Hepatocyte (in vitro differentiated cells): ENCODE results near the gene SMG9. TPM values are rescaled to one million over a fixed set of nuclear protein-coding genes. Genes with fewer than 3 reads are reported as not detected.

Experiments used
- DNase-seq: peaks from one replicate; pipeline ENCODE4 v3.0.0-alpha.2; 2016; ENCODE audit warnings: low spot score
- H2AFZ ChIP-seq: fragments of 200-600 bp; sonication (generic); 2 replicates; pipeline ENCODE4 v1.6.0; 2016; ENCODE audit warnings: antibody characterized with exemption, mild to moderate bottlenecking
- H3K27ac ChIP-seq: fragments of 200-600 bp; sonication (generic); 2 replicates; pipeline ENCODE4 v1.5.1; 2016; ENCODE audit warnings: mild to moderate bottlenecking
- H3K27me3 ChIP-seq: fragments of 200-600 bp; sonication (generic); 2 replicates; pipeline ENCODE4 v1.6.1; 2016
- H3K36me3 ChIP-seq: fragments of 200-600 bp; sonication (generic); replicated peaks from 2 replicates; pipeline ENCODE4 v1.5.1; 2016; ENCODE audit warnings: low read depth; ENCODE audit not compliant: insufficient read depth
- H3K4me1 ChIP-seq: fragments of 200-600 bp; sonication (generic); 2 replicates; pipeline ENCODE4 v1.5.1; 2016; ENCODE audit warnings: mild to moderate bottlenecking, moderate library complexity; ENCODE audit not compliant: insufficient read depth
- H3K4me2 ChIP-seq: fragments of 200-600 bp; sonication (generic); 2 replicates; pipeline ENCODE4 v1.6.0; 2016
- H3K4me3 ChIP-seq: fragments of 200-600 bp; sonication (generic); 2 replicates; pipeline ENCODE4 v1.5.1; 2016; ENCODE audit warnings: mild to moderate bottlenecking
- H3K79me2 ChIP-seq: fragments of 200-600 bp; sonication (generic); 2 replicates; pipeline ENCODE4 v1.6.0; 2017; ENCODE audit warnings: mild to moderate bottlenecking
- H3K9me2 ChIP-seq: fragments of 200-600 bp; sonication (generic); replicated peaks from 2 replicates; pipeline ENCODE4 v1.6.0; 2017; ENCODE audit warnings: mild to moderate bottlenecking; ENCODE audit not compliant: insufficient read depth
- H3K9me3 ChIP-seq: fragments of 200-600 bp; sonication (generic); 2 replicates; pipeline ENCODE4 v1.5.1; 2016; ENCODE audit warnings: low read depth, mild to moderate bottlenecking
- H4K20me1 ChIP-seq: fragments of 200-600 bp; sonication (generic); 2 replicates; pipeline ENCODE4 v1.6.0; 2016; ENCODE audit warnings: mild to moderate bottlenecking; ENCODE audit not compliant: insufficient read depth, poor library complexity, severe bottlenecking
- CTCF ChIP-seq: fragments of 200-600 bp; sonication (generic); IDR thresholded peaks from 2 replicates; pipeline ENCODE4 v1.5.1; 2016; ENCODE audit warnings: antibody characterized with exemption, mild to moderate bottlenecking; ENCODE audit not compliant: poor library complexity
- EZH2 ChIP-seq: fragments of 200-600 bp; sonication (generic); IDR thresholded peaks from 2 replicates; pipeline ENCODE4 v1.6.1; 2016; ENCODE audit warnings: antibody characterized with exemption, mild to moderate bottlenecking, borderline replicate concordance
- EZH2phosphoT487 ChIP-seq: fragments of 200-600 bp; sonication (generic); IDR thresholded peaks from one replicate; pipeline ENCODE4 v1.6.1; 2018; ENCODE audit warnings: antibody characterized with exemption, mild to moderate bottlenecking, low read depth, moderate library complexity; ENCODE audit not compliant: unreplicated experiment, severe bottlenecking
- WGBS: methylation state at CpG from one replicate; pipeline ENCODE4 v1.1.6; 2016; ENCODE audit warnings: low lambda C conversion rate; ENCODE audit errors: missing lambda C conversion rate; 5-methylcytosine and 5-hydroxymethylcytosine counted together
- polyA plus RNA-seq: library from polyadenylated mRNA; unstranded; fragments of >200 nt; fragmentation: Nextera tagmentation; extraction: Ambion mirVana; gene quantifications from 2 replicates; pipeline ENCODE4 v1.2.1, GENCODE V29; 2016
- total RNA-seq: library from RNA; depleted of rRNA; stranded (reverse); fragments of >200 nt; gene quantifications from 2 replicates; pipeline ENCODE4 v1.2.3, GENCODE V29; 2014

SMG9 gene
- total and polyA plus RNA-seq, 2 experiments from 2014 or later, result 16.1 to 34.9 TPM

GRCh38 chr19:43786665-43787064, 31.9 kb upstream of the SMG9 start:
- Histone ChIP-seq H3K4me3 (no peak overlapping the region), H3K27me3 (no peaks in the 10 kb centered on the region), H3K36me3 (no peaks in the 10 kb centered on the region), H3K27ac (no peak overlapping the region), H3K9me3 (no peaks in the 10 kb centered on the region), H4K20me1 (no peaks in the 10 kb centered on the region), H3K4me1 (no peaks in the 10 kb centered on the region), H3K4me2 (no peak overlapping the region), H3K79me2 (no peaks in the 10 kb centered on the region), H3K9me2 (no peaks in the 10 kb centered on the region), H2AFZ (no peak overlapping the region)
- DNase-seq, result peak; percentile 2
- WGBS, result 44% methylated on average over 1 of the region's 1 CpG
- TF ChIP-seq EZH2, result no peak
- no peak for TF ChIP-seq CTCF
- no peak for TF ChIP-seq EZH2phosphoT487

GRCh38 chr19:43784981-43785808, 30.4 kb upstream of the SMG9 start:
- H3K4me3 ChIP-seq, result no peak overlapping the region
- no peaks in the 10 kb centered on the region for H3K9me2 ChIP-seq
- H3K4me2 ChIP-seq, result peak overlapping the region; percentile 48
- peak overlapping the region; percentile 36 for H2AFZ ChIP-seq
- H4K20me1 ChIP-seq, result no peaks in the 10 kb centered on the region
- TF ChIP-seq CTCF (peak; percentile 92), EZH2phosphoT487 (no peak)
- H3K27ac ChIP-seq, result peak overlapping the region; percentile 26
- H3K36me3 ChIP-seq, result no peaks in the 10 kb centered on the region
- no peaks in the 10 kb centered on the region for H3K4me1 ChIP-seq
- H3K79me2 ChIP-seq, result no peaks in the 10 kb centered on the region
- DNase-seq, result peak; percentile 82
- no peaks in the 10 kb centered on the region for H3K27me3 ChIP-seq
- no peaks in the 10 kb centered on the region for H3K9me3 ChIP-seq
- 24% methylated on average over 10 of the region's 10 CpGs for WGBS

- Histone ChIP-seq H4K20me1 (no peaks in the 10 kb centered on the region), H2AFZ (no peak overlapping the region), H3K36me3 (no peaks in the 10 kb centered on the region), H3K4me2 (no peak overlapping the region), H3K27ac (peak overlapping the region; percentile 26), H3K9me3 (no peaks in the 10 kb centered on the region), H3K9me2 (no peaks in the 10 kb centered on the region), H3K79me2 (no peaks in the 10 kb centered on the region), H3K4me1 (no peaks in the 10 kb centered on the region), H3K27me3 (no peaks in the 10 kb centered on the region), H3K4me3 (no peak overlapping the region)
- DNase-seq, result peak; percentile 74
- no peak for TF ChIP-seq CTCF
- TF ChIP-seq EZH2, result no peak
- TF ChIP-seq EZH2phosphoT487, result no peak
- WGBS, result 77% methylated on average over 4 of the region's 4 CpGs
Observed at GRCh38 chr19:43784241-43784980, 29.6 kb upstream of the SMG9 start.
